GM19395 (cell line): ENCODE data around the gene SAMD1.
"Not testable (repeated sequence)": the region's sequence is repeated elsewhere in the genome, so short reads cannot be mapped to it uniquely, and the experiment has no call there.

ENCODE experiments used
- ATAC-seq: cut with Tn5 transposase; IDR thresholded peaks from one replicate; pipeline ENCODE4 v1.9.1; 2021; ENCODE audit warnings: mild to moderate bottlenecking, moderate library complexity; ENCODE audit not compliant: unreplicated experiment

SAMD1 gene

GRCh38 chr19:14061751-14062557 is 28.6 kb downstream of the SAMD1 start, which contains the start of gene PALM3:
PALM3 (minus strand) TSS chr19:14062076; CDS start chr19:14061980, 96 bp downstream.
- ATAC-seq = no peak

GRCh38 chr19:14061081-14061749 is 29.3 kb downstream of the SAMD1 start:
- ATAC-seq = no peak

DNA sequence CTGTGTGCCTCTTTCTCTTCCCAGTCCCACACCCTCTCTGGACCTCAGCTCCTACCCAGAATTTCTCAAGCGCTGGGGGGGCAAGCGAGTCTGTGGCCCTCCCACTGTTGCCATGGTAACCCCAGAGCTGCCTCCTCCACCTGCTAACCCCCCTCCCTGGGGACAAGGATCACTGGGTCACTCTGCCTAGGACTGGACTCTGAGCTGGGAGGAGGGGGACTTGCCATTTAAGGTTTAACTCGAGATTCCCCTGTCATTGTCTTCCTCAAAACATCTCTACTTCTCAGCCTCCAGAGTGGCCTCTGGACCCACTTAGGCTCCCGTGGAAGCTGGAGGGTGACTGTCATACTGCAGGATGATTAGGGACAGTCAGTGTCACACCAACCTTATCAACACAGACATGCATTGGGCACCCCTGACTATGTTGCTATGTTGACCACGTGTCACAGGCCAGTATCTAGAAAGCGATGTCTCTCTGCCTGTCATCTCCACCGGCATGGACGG is 30.8 kb downstream of the SAMD1 start:
- no peak for ATAC-seq

GRCh38 chr19:14059093-14059480 is 31.5 kb downstream of the SAMD1 start:
- ATAC-seq = no peak

GRCh38 chr19:14058182-14059092 is 32.1 kb downstream of the SAMD1 start:
- no peak for ATAC-seq

DNA sequence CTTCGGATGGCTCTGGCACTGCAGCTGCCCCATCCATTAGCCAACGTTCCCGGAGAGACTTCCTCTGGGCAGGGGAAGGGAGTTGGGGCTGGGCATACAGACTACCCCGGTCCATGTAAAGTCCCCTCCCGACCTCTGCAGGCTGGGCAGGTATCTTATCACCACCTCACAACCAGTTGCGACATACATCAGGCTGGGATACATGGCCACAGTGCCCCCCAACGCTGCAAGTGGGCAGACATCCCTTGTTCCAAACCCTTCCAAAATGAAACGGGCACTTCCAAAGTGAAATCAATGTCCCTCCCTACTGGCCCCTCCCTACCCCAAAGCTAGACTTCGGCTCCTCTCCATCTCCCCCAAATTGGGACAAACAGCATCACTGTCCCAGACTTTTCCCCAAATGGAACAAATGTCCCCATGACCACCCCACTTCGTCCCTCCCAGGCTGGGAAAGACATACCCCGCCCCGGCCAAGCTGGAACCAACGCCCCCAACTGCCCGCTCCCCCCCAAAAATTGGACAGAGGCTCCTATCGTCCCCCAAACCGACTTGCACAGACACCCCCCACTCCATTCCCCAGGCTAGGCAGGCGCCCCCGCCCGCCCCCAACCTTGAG is 33.7 kb downstream of the SAMD1 start:
- no peak for ATAC-seq

GRCh38 chr19:14056069-14056666 is 34.4 kb downstream of the SAMD1 start:
- ATAC-seq = no peak

- no peak for ATAC-seq
Measured at GRCh38 chr19:14055396-14055795, 35.2 kb downstream of the SAMD1 start.

DNA sequence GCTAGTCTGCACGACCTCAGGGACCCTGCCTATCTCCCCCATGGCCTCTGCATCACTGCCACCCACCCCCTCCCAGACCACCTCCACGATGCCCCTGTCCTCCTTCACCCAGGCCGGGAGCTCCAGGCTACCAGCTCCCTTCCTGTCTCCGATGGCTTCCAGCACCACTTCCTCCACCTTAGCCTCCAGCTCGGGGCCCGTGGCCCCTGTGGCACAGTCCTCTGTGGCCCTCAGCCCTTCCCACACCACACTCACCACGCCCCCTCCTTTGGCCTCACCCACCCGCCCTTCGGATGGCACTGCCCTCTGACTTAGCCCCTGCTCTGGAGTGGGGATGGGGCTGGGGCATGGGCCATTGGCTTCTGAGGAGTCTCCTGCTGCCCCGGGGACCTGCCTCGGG is 35.8 kb downstream of the SAMD1 start:
- no peak for ATAC-seq

GRCh38 chr19:14054099-14054498 is 36.5 kb downstream of the SAMD1 start:
- no peak for ATAC-seq

GRCh38 chr19:14053500-14053899 is 37.1 kb downstream of the SAMD1 start:
- ATAC-seq = no peak

- ATAC-seq = no peak
Measured at GRCh38 chr19:14053032-14053431, 37.5 kb downstream of the SAMD1 start.

GRCh38 chr19:14052470-14052869 is 38.1 kb downstream of the SAMD1 start:
- no peak for ATAC-seq

GRCh38 chr19:14051980-14052379 is 38.6 kb downstream of the SAMD1 start:
- ATAC-seq = no peak

GRCh38 chr19:14050961-14051360 is 39.6 kb downstream of the SAMD1 start:
- ATAC-seq = not testable (repeated sequence)

DNA sequence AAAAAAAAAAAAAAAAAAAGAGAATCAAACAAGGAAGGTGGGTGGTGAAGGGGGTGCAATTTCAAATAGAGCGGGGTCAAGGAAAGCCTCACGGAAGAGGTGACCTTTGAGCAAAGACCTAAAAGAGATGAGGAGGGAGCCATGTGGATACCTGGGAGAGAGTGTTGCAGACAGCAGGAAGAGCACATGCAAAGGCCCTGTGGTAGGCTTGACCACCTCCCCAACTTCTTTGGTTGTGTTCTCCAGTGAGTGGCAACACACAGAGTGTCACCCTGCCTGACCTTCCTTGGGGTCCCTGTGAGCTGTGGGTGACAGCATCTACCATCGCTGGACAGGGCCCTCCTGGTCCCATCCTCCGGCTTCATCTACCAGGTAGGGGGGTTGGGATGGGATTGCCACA is 40.0 kb downstream of the SAMD1 start:
- ATAC-seq = no peak

- no peak for ATAC-seq
Measured at GRCh38 chr19:14048443-14049153, 42.0 kb downstream of the SAMD1 start.

DNA sequence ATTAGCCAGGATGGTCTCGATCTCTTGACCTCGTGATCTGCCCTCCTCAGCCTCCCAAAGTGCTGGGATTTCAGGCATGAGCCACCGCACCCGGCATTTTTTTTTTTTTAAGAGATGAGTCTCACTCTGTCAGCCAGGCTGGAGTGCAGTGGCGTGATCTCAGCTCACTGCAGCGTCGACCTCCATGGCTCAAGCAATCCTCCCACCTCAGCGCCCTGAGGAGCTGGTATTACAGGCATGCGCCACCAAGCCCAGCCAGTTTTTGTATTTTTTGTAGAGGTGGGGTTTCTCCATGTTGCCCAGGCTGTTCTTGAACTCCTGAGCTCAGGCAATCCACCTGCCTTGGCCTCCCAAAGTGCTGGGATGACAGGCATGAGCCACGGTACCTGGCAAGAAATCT is 42.7 kb downstream of the SAMD1 start:
- not testable (repeated sequence) for ATAC-seq
